ENCODE results near the gene CD226. TPM values are rescaled to one million over a fixed set of nuclear protein-coding genes. Genes with fewer than 3 reads are reported as not detected.

CD226 gene
- total RNA-seq, 3 donors from 2014 or later = 1.8 to 4.9 (median 2.1) TPM

DNA sequence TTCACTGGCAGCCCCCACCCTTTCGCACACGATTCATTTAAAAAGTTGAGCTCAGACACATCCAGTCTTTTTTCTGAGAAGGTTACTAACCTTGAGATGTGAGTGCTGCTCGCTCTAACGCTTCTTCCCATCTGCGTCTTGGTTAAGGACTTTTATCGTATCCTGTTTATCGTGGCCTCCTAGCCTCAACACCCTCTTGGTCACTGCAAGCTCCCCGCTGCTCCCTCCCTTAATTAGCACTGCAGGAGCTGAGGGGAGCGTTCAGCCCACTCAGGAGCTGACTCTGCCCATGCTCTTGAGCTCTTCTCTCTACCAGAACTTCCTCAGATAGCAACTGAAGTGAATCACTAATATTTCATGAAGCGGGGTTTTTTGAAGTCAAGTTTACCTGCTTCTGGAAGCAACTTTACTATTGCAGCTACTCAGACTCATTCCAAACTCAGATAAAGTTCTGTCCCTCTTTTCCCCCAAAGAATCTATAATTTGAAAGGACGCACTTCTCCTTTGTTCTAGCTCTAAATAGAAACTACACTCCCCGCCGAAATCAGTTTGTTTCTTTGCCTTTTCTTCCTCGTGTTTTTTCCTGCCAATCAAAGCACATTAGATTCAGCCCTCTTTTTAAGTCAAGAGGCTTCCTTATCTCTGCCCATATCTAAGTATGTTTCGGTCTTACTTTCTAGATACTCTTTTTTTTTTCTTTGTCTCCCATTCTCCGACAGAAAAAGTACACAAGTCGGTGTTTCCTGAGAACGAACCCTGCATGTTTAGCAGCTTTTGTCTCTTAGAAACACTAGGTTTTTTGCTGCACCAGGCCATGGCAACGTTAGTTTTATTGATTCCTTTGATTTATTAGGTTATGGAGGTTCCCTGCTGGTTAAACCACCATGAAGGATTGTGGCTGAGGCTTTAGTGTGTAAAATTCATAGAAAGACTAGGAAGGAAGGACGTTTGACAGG lies 9.3 kb upstream of the CD226 start:
- no peak for DNase-seq (ENCODE audit: low spot score in 2 of 2)
- Histone ChIP-seq H3K4me3 (no peak overlapping the region), H3K27ac (no peak overlapping the region)

DNA sequence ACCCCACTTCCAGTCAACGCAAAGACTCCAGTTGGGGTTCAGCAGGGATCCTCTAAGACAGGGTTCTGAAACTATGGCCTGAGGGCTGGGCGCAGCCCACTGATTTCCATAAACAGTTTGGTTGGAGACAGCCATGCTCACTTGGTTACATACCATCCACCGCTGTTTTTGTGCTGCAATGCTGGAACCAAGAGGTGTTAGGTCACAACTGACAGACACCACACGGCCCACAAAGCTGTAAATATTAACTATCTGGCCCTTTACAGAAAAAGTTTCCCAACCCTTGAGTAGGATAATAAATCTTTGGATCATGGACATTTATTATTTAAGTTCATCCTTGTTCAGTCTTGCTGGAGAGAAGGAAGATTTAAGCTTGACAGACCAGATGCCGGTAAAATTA lies 8.4 kb upstream of the CD226 start:
- TF ChIP-seq POLR2AphosphoS5 (IDR thresholded peaks at IDR 0.05) (no peak), POLR2A (IDR thresholded peaks at IDR 0.05) (no peak)
- TF ChIP-seq, protein P1, sequence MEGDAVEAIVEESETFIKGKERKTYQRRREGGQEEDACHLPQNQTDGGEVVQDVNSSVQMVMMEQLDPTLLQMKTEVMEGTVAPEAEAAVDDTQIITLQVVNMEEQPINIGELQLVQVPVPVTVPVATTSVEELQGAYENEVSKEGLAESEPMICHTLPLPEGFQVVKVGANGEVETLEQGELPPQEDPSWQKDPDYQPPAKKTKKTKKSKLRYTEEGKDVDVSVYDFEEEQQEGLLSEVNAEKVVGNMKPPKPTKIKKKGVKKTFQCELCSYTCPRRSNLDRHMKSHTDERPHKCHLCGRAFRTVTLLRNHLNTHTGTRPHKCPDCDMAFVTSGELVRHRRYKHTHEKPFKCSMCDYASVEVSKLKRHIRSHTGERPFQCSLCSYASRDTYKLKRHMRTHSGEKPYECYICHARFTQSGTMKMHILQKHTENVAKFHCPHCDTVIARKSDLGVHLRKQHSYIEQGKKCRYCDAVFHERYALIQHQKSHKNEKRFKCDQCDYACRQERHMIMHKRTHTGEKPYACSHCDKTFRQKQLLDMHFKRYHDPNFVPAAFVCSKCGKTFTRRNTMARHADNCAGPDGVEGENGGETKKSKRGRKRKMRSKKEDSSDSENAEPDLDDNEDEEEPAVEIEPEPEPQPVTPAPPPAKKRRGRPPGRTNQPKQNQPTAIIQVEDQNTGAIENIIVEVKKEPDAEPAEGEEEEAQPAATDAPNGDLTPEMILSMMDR (IDR thresholded peaks at IDR 0.05) = no peak
- Histone ChIP-seq H3K4me1 (no peaks in the 10 kb centered on the region), H3K4me3 (no peak overlapping the region), H3K27ac (no peak overlapping the region), H3K27me3 (no peaks in the 10 kb centered on the region), H3K36me3 (no peaks in the 10 kb centered on the region), H3K9me3 (no peaks in the 10 kb centered on the region)
- intact Hi-C loops (cut with DNase I; ENCODE audit: low total_unique reads) = no loop called here
- DNase-seq (ENCODE audit: low spot score in 2 of 2) = no peak

More for the DNA sequence above, 9.3 kb upstream of the CD226 start:
- intact Hi-C loops (cut with DNase I; ENCODE audit: low total_unique reads) = no loop called here
- TF ChIP-seq, protein P1 (IDR thresholded peaks at IDR 0.05) = no peak
- TF ChIP-seq POLR2AphosphoS5 (IDR thresholded peaks at IDR 0.05) (no peak), POLR2A (IDR thresholded peaks at IDR 0.05) (no peak)
- H3K9me3 ChIP-seq = no peaks in the 10 kb centered on the region
- H3K36me3 ChIP-seq = no peaks in the 10 kb centered on the region
- no peaks in the 10 kb centered on the region for H3K4me1 ChIP-seq
- H3K27me3 ChIP-seq = no peaks in the 10 kb centered on the region

DNA sequence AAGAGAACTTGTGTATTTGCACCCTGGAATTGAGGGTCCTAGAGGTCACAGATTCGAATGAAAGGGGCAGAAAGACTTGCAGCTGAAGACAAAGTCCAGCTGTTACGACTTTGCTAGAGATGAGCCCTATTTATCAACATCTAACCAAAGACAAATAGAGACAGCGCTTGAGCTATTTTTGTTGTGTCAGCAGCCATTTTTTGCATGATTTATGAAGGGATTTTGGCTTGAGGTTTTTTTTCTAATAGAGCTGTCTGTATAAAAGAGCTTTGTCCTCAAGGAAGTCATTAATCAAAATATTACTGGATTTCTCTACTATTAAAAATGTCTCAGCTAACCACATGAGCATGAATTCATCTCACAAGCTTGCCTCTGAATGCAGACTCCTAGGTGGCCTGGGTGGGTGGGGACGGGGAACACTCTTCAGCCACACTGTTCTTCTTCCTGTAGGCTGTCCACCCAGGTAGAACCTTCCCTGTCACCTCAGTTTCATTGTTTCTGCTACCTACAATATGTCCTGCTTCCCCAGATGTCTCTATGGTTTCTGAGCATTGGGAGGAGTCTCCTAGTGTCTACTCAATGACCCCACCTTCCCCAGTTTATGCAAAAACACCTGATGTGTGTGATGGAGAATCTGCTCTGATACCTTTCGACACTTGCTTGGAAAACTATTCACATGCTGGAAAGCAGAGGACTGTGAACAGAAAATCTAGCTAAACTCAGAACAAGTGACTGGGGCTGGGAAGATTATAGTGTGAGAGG lies 7.2 kb upstream of the CD226 start:
- Histone ChIP-seq H3K36me3 (no peaks in the 10 kb centered on the region), H3K27ac (no peak overlapping the region), H3K27me3 (no peaks in the 10 kb centered on the region), H3K4me3 (no peak overlapping the region), H3K9me3 (no peaks in the 10 kb centered on the region), H3K4me1 (no peaks in the 10 kb centered on the region)
- intact Hi-C loops (cut with DNase I; ENCODE audit: low total_unique reads) = no loop called here
- TF ChIP-seq POLR2A (IDR thresholded peaks at IDR 0.05) = no peak
- TF ChIP-seq, protein P1 (IDR thresholded peaks at IDR 0.05) = no peak
- TF ChIP-seq POLR2AphosphoS5 (IDR thresholded peaks at IDR 0.05) = no peak
- DNase-seq (ENCODE audit: low spot score in 2 of 2) = no peak

DNA sequence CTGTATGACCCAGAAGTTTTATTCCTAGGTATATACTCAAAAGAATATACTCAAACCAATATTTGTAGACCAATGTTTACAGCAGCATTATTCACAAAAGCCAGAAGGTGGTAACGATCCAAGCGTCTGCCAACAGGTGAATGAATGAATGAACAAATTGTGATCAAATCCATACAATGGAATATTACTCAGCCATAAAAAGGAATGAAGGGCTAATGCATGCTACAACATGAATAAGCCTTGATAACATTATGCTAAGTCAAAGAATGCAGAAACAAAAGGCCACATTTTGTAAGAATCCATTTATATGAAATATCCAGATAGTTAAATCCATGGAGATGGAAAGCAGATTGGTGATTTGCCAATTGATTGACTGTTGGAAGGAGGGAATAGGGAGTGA lies 5.5 kb upstream of the CD226 start:
- intact Hi-C loops (cut with DNase I; ENCODE audit: low total_unique reads) = no loop called here
- H3K4me1 ChIP-seq = no peaks in the 10 kb centered on the region
- no peaks in the 10 kb centered on the region for H3K36me3 ChIP-seq
- no peaks in the 10 kb centered on the region for H3K9me3 ChIP-seq
- no peak overlapping the region for H3K27ac ChIP-seq
- DNase-seq (ENCODE audit: low spot score in 2 of 2) = no peak
- no peaks in the 10 kb centered on the region for H3K27me3 ChIP-seq
- no peak overlapping the region for H3K4me3 ChIP-seq
- TF ChIP-seq POLR2A (IDR thresholded peaks at IDR 0.05) (no peak), POLR2AphosphoS5 (IDR thresholded peaks at IDR 0.05) (no peak)
- TF ChIP-seq, protein P1 (IDR thresholded peaks at IDR 0.05) = no peak

DNA sequence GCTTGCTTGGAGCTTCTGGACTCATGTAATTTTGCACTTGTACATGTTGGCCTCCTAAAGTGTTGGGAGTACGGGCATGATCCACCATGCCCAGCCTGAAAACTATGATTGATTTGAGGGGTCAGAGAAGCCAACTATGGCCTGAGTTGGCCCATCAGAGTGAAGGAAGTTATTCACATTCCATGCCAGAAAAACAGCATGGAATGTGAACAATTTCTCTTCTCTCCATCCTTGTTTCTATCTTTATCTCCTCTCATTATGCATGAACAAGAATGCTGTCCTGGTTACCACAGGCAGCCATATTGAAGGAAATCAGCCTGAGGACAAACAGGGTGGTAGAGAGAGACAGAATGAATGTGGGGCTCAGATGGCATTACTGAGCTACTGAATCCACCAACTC lies 3.5 kb upstream of the CD226 start:
- Histone ChIP-seq H3K27ac (no peak overlapping the region), H3K27me3 (no peaks in the 10 kb centered on the region), H3K4me3 (no peak overlapping the region), H3K4me1 (no peaks in the 10 kb centered on the region), H3K36me3 (no peaks in the 10 kb centered on the region), H3K9me3 (no peaks in the 10 kb centered on the region)
- no peak for TF ChIP-seq POLR2AphosphoS5 (IDR thresholded peaks at IDR 0.05)
- TF ChIP-seq, protein P1 (IDR thresholded peaks at IDR 0.05) = no peak
- no peak for TF ChIP-seq POLR2A (IDR thresholded peaks at IDR 0.05)
- intact Hi-C loops (cut with DNase I; ENCODE audit: low total_unique reads) = no loop called here
- DNase-seq (ENCODE audit: low spot score in 2 of 2) = no peak
